Stomach (tissue), 9 donors: ENCODE results near the gene RPS6KA4. TPM values are rescaled to one million over a fixed set of nuclear protein-coding genes. Genes with fewer than 3 reads are reported as not detected.

ENCODE experiments used
- DNase-seq, 2 donors: peaks; one replicate each; pipeline versions ENCODE4 v3.0.0 to v3.0.0-alpha.2; 2013 to 2019
- H3K27ac ChIP-seq, 5 donors: fragments of 200-600 bp in 4 of 5; sonication (generic) in 4 of 5; one replicate each; pipeline ENCODE4 v1.5.1; 2013 to 2019; ENCODE audit warnings: mild to moderate bottlenecking in 1 of 5, moderate library complexity in 1 of 5
- H3K27me3 ChIP-seq, 3 donors: fragments of 200-600 bp; sonication (generic); one replicate each; pipeline ENCODE4 v1.5.1; 2017 to 2019; ENCODE audit warnings: mixed run types in 1 of 3
- H3K36me3 ChIP-seq, 4 donors: fragments of 200-600 bp; sonication (generic); 1 replicate in 3 of 4; 2 replicates in 1 of 4; pipeline ENCODE4 v1.5.1; 2016 to 2019
- H3K4me1 ChIP-seq, 4 donors: fragments of 200-600 bp; sonication (generic); one replicate each; pipeline ENCODE4 v1.5.1; 2016 to 2019
- H3K4me3 ChIP-seq, 4 donors: fragments of 200-600 bp; sonication (generic) in 3 of 4; one replicate each; pipeline ENCODE4 v1.5.1; 2016 to 2019; ENCODE audit warnings: mild to moderate bottlenecking in 1 of 4
- H3K9me3 ChIP-seq, 4 donors: fragments of 200-600 bp; sonication (generic); one replicate each; pipeline ENCODE4 v1.5.1; 2016 to 2019
- CTCF ChIP-seq, 7 experiments: fragments of 450-650 bp in 4 of 7; fragments of 200-600 bp in 3 of 7; sonication (generic) in 3 of 7; IDR thresholded peaks; one replicate each; pipeline ENCODE4 v1.5.1; 2016 to 2019; ENCODE audit warnings: antibody characterized with exemption in 7 of 7, control low read depth in 2 of 7, mild to moderate bottlenecking in 1 of 7
- EP300 ChIP-seq: sonication (generic); formaldehyde crosslinking; IDR thresholded peaks from one replicate; pipeline ENCODE4 v1.6.1; 2017; ENCODE audit warnings: antibody characterized with exemption
- POLR2A ChIP-seq, 4 donors: fragments of 450-650 bp; IDR thresholded peaks; one replicate each; pipeline ENCODE4 v1.6.1; 2016; ENCODE audit warnings: antibody characterized with exemption in 4 of 4, control low read depth in 2 of 4, mild to moderate bottlenecking in 1 of 4, moderate library complexity in 1 of 4
- POLR2AphosphoS5 ChIP-seq, 3 donors: sonication (generic); formaldehyde crosslinking; IDR thresholded peaks; one replicate each; pipeline ENCODE4 v1.6.1; 2016; ENCODE audit warnings: antibody characterized with exemption in 3 of 3
- whole genome bisulfite sequencing, 5 donors: extraction: QIAGEN DNeasy Blood & Tissue Kit in 3 of 5; methylation state at CpG; one replicate each; pipeline versions ENCODE4 v1.1.5 to v1.1.7; 2013 to 2018; 5-methylcytosine and 5-hydroxymethylcytosine counted together
- intact Hi-C: fragments of 100-400 bp; cut with DNase I; formaldehyde crosslinking; loops from one replicate; pipeline ENCODE4 v1.15.1; 2023; ENCODE audit warnings: low total_unique reads
- polyA plus RNA-seq, 3 donors: library from polyadenylated mRNA; stranded (reverse); fragments of 200-250 nt; gene quantifications; one replicate each; pipeline ENCODE4 v1.2.3, GENCODE V29; 2013
- total RNA-seq, 5 donors: library from RNA; depleted of rRNA; stranded (reverse); fragments of >200 nt; gene quantifications; one replicate each; pipeline versions ENCODE4 v1.1.0 to v1.2.3, GENCODE V29; 2014 to 2016
- donor health status: healthy with polysubstance abuse.
- donor health status: Bipolar disorder and iron deficiency.
- donor health status: healthy.

The RPS6KA4 gene
- total and polyA plus RNA-seq, 8 donors: 15.4 to 103 (median 29.6) TPM

DNA sequence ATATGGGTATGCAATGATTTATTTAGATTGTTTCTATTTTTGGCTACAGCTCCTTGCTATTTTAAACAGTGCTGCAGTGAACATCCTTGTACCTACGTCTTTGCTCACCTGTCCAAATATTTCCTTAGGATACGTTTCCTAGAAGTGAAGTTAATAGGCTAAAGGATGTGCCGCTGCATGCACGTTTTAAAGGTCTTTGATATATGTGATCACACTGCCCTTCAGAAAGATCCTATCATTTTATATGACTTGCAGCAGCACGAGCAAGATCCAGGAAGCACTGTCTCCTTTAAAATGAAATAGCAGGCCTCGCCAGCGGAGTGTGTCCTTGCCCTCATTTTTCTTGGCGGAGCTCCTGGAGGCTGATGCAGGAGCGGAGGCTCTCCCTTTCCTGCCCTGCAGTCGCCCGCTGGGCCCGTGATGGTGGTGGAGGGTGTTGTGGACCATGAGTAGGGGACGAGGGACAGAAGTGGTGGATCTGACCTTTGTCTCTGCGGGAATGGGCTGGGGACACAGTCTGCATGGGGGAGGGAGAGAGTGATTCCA is 19.4 kb downstream of the RPS6KA4 start:
- WGBS, 5 donors: 42 to 48% (median 45%) methylated on average over 14 of the region's 14 CpGs
- intact Hi-C loops: no loop called here
- no peaks in the 10 kb centered on the region for H3K36me3 ChIP-seq
- H3K9me3 ChIP-seq: no peaks in the 10 kb centered on the region
- H3K27me3 ChIP-seq: peaks cover 0 to 20% (median 9%) of the 10 kb centered on the region in 3 donors
- TF ChIP-seq POLR2AphosphoS5 (IDR thresholded peaks at IDR 0.05): no peak
- TF ChIP-seq POLR2A (IDR thresholded peaks at IDR 0.05): no peak
- TF ChIP-seq CTCF (IDR thresholded peaks at IDR 0.05): no peak
- peaks cover 0 to 7% (median 3%) of the 10 kb centered on the region in 4 donors for H3K4me1 ChIP-seq
- H3K4me3 ChIP-seq: no peak overlapping the region
- no peak overlapping the region for H3K27ac ChIP-seq
- DNase-seq: no peak

DNA sequence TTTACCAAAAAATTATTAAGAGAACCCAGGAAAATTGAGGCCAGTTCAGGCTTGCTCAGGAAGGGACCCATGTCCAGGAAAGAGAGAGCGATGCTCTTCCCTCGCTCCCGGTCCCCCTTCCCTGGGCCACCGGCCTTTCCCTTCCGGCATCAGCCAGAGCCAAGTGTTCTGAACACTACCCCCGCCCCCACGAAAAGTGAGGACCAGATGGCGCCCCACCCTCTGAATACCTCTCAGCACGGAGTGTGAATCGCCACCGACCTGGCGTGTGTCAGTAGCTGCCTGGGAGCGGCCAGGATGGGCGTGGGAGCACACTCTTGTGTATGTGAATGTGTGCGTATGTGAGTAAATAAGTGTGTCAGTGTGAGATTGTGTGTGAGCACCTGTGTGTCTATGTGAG is 20.2 kb downstream of the RPS6KA4 start:
- Histone ChIP-seq H3K4me3 (no peak overlapping the region), H3K4me1 (peaks cover 0 to 9% (median 3%) of the 10 kb centered on the region in 4 donors), H3K27ac (no peak overlapping the region), H3K27me3 (peaks cover 0 to 24% (median 9%) of the 10 kb centered on the region in 3 donors), H3K9me3 (no peaks in the 10 kb centered on the region), H3K36me3 (no peaks in the 10 kb centered on the region)
- intact Hi-C loops: no loop called here
- TF ChIP-seq POLR2AphosphoS5 (IDR thresholded peaks at IDR 0.05) (no peak), POLR2A (IDR thresholded peaks at IDR 0.05) (no peak), CTCF (IDR thresholded peaks at IDR 0.05) (no peak), EP300 (no peak)
- WGBS, 5 donors: 80 to 91% (median 81%) methylated on average over 15 of the region's 15 CpGs
- no peak for DNase-seq

- H3K4me1 ChIP-seq: peaks cover 0 to 17% (median 4%) of the 10 kb centered on the region in 4 donors
Observed at GRCh38 chr11:64379817-64380709, 21.1 kb downstream of the RPS6KA4 start.

More at GRCh38 chr11:64379817-64380709, 21.1 kb downstream of the RPS6KA4 start:
- H3K27ac ChIP-seq: no peak overlapping the region
- TF ChIP-seq POLR2A (IDR thresholded peaks at IDR 0.05): no peak
- no peak for TF ChIP-seq CTCF (IDR thresholded peaks at IDR 0.05)
- no peak for TF ChIP-seq POLR2AphosphoS5 (IDR thresholded peaks at IDR 0.05)
- TF ChIP-seq EP300: no peak
- 68 to 74% (median 70%) methylated on average over 34 to 35 of the region's 35 CpGs for WGBS, 5 donors
- H3K27me3 ChIP-seq: peaks cover 0 to 24% (median 9%) of the 10 kb centered on the region in 3 donors
- no peaks in the 10 kb centered on the region for H3K36me3 ChIP-seq
- intact Hi-C loops: no loop called here
- no peaks in the 10 kb centered on the region for H3K9me3 ChIP-seq
- H3K4me3 ChIP-seq: no peak overlapping the region
- DNase-seq: no peak
